22Rv1 (cell line): ENCODE data around the gene BCKDHB.

Experiments used
- ZFX ChIP-seq: fragments of 450-650 bp; IDR thresholded peaks from 2 replicates; pipeline ENCODE4 v1.6.1; 2017; ENCODE audit warnings: antibody characterized with exemption, borderline replicate concordance
- TF ChIP-seq, protein P1 (sequence below): fragments of 450-650 bp; IDR thresholded peaks from 2 replicates; pipeline ENCODE4 v1.5.1; 2017; ENCODE audit warnings: mild to moderate bottlenecking

DNA sequence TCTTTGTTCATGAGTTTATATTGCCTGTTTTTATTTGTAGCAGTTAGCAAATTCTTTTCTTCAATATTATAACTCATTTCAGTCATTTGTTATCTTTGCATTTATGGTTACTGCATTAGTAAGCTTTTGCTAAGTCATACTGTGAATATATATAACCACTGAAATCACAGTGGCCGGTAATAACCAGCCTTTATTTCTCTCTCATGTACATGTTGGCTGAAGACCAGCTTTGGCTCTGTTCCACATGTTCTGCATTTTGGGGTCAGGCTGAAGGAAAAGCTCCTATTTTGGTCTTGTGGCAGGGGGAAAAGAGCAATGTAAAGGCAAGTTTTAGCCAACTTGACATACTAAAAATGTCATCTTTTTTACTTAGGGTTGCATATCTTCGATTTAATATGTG is 276.3 kb downstream of the BCKDHB start:
- TF ChIP-seq, protein P1, sequence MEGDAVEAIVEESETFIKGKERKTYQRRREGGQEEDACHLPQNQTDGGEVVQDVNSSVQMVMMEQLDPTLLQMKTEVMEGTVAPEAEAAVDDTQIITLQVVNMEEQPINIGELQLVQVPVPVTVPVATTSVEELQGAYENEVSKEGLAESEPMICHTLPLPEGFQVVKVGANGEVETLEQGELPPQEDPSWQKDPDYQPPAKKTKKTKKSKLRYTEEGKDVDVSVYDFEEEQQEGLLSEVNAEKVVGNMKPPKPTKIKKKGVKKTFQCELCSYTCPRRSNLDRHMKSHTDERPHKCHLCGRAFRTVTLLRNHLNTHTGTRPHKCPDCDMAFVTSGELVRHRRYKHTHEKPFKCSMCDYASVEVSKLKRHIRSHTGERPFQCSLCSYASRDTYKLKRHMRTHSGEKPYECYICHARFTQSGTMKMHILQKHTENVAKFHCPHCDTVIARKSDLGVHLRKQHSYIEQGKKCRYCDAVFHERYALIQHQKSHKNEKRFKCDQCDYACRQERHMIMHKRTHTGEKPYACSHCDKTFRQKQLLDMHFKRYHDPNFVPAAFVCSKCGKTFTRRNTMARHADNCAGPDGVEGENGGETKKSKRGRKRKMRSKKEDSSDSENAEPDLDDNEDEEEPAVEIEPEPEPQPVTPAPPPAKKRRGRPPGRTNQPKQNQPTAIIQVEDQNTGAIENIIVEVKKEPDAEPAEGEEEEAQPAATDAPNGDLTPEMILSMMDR, result no peak
- no peak for TF ChIP-seq ZFX
